ENCODE results near the gene KRT83.

The KRT83 gene

GRCh38 chr12:52341066-52341580 lies 19.9 kb upstream of the KRT83 start:
- H3K4me3 ChIP-seq (ENCODE audit: low read depth, low read length) = no peak overlapping the region
- TF ChIP-seq CTCF (IDR thresholded peaks at IDR 0.05; ENCODE audit: borderline replicate concordance, insufficient read depth, low read depth, low read length) = no peak

- TF ChIP-seq CTCF (IDR thresholded peaks at IDR 0.05; ENCODE audit: borderline replicate concordance, insufficient read depth, low read depth, low read length) = no peak
- H3K4me3 ChIP-seq (ENCODE audit: low read depth, low read length) = no peak overlapping the region
These were observed 17.2 kb upstream of the KRT83 start for GRCh38 chr12:52338241-52338960.

- H3K4me3 ChIP-seq (ENCODE audit: low read depth, low read length) = no peak overlapping the region
- TF ChIP-seq CTCF (IDR thresholded peaks at IDR 0.05; ENCODE audit: borderline replicate concordance, insufficient read depth, low read depth, low read length) = no peak
These were observed 15.9 kb upstream of the KRT83 start for GRCh38 chr12:52337054-52337453.

GRCh38 chr12:52336641-52337040 lies 15.4 kb upstream of the KRT83 start:
- no peak for TF ChIP-seq CTCF (IDR thresholded peaks at IDR 0.05; ENCODE audit: borderline replicate concordance, insufficient read depth, low read depth, low read length)
- no peak overlapping the region for H3K4me3 ChIP-seq (ENCODE audit: low read depth, low read length)

GRCh38 chr12:52335598-52336262 lies 14.5 kb upstream of the KRT83 start:
- H3K4me3 ChIP-seq (ENCODE audit: low read depth, low read length) = no peak overlapping the region
- no peak for TF ChIP-seq CTCF (IDR thresholded peaks at IDR 0.05; ENCODE audit: borderline replicate concordance, insufficient read depth, low read depth, low read length)

- H3K4me3 ChIP-seq (ENCODE audit: low read depth, low read length) = no peak overlapping the region
- no peak for TF ChIP-seq CTCF (IDR thresholded peaks at IDR 0.05; ENCODE audit: borderline replicate concordance, insufficient read depth, low read depth, low read length)
These were observed 13.0 kb upstream of the KRT83 start for GRCh38 chr12:52334185-52334584.

GRCh38 chr12:52333321-52333720 lies 12.1 kb upstream of the KRT83 start:
- no peak overlapping the region for H3K4me3 ChIP-seq (ENCODE audit: low read depth, low read length)
- no peak for TF ChIP-seq CTCF (IDR thresholded peaks at IDR 0.05; ENCODE audit: borderline replicate concordance, insufficient read depth, low read depth, low read length)

Measured in GM12875 (cell line).